Uterus (tissue), 2 donors: ENCODE data around the gene TSPAN18.

Experiments
- CTCF ChIP-seq, 4 experiments: fragments of 200-600 bp in 2 of 4; fragments of 450-650 bp in 2 of 4; sonication (generic) in 2 of 4; IDR thresholded peaks; one replicate each; pipeline ENCODE4 v1.5.1; 2016 to 2019; ENCODE audit warnings: antibody characterized with exemption in 4 of 4, mild to moderate bottlenecking in 2 of 4, moderate library complexity in 1 of 4
- POLR2A ChIP-seq, 2 donors: fragments of 450-650 bp; IDR thresholded peaks; one replicate each; pipeline ENCODE4 v1.6.1; 2016; ENCODE audit warnings: antibody characterized with exemption in 2 of 2, mild to moderate bottlenecking in 1 of 2, moderate library complexity in 1 of 2

GRCh38 chr11:44711787-44712608 lies 14.8 kb upstream of the TSPAN18 start:
- no peak for TF ChIP-seq CTCF (IDR thresholded peaks at IDR 0.05)
- no peak for TF ChIP-seq POLR2A (IDR thresholded peaks at IDR 0.05)
